Liver (tissue), 3 donors: Measurements from ENCODE around the gene ADAMTS15.

Experiments used
- RAD21 ChIP-seq, 2 donors: IDR thresholded peaks; 2 replicates each; pipeline ENCODE4 v1.6.1; 2016; ENCODE audit warnings: antibody characterized with exemption in 2 of 2, mild to moderate bottlenecking in 2 of 2
- RXRA ChIP-seq, 2 donors: IDR thresholded peaks; 2 replicates each; pipeline ENCODE4 v1.6.1; 2017 to 2018; ENCODE audit warnings: antibody characterized with exemption in 2 of 2, mild to moderate bottlenecking in 1 of 2
- TF ChIP-seq, protein P1 (sequence below): IDR thresholded peaks from 2 replicates; pipeline ENCODE4 v1.6.1; 2016; ENCODE audit warnings: antibody characterized with exemption
- TF ChIP-seq, protein P2 (sequence below): fragments of 150-350 bp; IDR thresholded peaks from 2 replicates; pipeline ENCODE4 v1.5.1; 2017; ENCODE audit warnings: improper control_type of control experiment, low read depth, low read length; ENCODE audit not compliant: missing input control
- TF ChIP-seq, protein P3 (sequence below): IDR thresholded peaks from 2 replicates; pipeline ENCODE4 v1.6.1; 2016; ENCODE audit warnings: antibody characterized with exemption
- donor health status: healthy.
- donor health status: healthy.

DNA sequence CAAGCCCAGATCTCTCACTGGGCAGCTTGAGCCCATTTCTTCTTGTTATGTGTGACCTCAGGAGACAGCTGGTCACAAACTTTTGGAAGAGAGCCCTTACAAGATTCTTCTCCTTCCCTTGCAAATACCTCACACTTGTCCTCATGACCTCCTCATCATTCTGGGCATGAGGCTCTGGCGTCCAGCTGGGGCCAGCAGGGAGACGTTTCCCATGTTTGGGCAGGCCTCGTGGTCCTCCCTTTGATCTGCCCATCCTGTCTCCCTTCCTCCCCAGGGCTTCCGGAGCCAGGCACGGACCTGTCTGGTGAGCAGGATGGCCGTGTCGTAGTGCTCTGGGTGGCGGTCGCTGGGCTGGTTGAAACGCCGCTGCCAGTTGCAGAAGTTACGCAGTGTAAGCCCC is 29.7 kb upstream of the ADAMTS15 start:
- TF ChIP-seq, protein P1, sequence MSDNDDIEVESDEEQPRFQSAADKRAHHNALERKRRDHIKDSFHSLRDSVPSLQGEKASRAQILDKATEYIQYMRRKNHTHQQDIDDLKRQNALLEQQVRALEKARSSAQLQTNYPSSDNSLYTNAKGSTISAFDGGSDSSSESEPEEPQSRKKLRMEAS, result no peak
- TF ChIP-seq, protein P2, sequence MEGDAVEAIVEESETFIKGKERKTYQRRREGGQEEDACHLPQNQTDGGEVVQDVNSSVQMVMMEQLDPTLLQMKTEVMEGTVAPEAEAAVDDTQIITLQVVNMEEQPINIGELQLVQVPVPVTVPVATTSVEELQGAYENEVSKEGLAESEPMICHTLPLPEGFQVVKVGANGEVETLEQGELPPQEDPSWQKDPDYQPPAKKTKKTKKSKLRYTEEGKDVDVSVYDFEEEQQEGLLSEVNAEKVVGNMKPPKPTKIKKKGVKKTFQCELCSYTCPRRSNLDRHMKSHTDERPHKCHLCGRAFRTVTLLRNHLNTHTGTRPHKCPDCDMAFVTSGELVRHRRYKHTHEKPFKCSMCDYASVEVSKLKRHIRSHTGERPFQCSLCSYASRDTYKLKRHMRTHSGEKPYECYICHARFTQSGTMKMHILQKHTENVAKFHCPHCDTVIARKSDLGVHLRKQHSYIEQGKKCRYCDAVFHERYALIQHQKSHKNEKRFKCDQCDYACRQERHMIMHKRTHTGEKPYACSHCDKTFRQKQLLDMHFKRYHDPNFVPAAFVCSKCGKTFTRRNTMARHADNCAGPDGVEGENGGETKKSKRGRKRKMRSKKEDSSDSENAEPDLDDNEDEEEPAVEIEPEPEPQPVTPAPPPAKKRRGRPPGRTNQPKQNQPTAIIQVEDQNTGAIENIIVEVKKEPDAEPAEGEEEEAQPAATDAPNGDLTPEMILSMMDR, result no peak
- TF ChIP-seq RAD21 (IDR thresholded peaks at IDR 0.05), result no peak
- TF ChIP-seq RXRA (IDR thresholded peaks at IDR 0.05), result no peak
- TF ChIP-seq, protein P3, sequence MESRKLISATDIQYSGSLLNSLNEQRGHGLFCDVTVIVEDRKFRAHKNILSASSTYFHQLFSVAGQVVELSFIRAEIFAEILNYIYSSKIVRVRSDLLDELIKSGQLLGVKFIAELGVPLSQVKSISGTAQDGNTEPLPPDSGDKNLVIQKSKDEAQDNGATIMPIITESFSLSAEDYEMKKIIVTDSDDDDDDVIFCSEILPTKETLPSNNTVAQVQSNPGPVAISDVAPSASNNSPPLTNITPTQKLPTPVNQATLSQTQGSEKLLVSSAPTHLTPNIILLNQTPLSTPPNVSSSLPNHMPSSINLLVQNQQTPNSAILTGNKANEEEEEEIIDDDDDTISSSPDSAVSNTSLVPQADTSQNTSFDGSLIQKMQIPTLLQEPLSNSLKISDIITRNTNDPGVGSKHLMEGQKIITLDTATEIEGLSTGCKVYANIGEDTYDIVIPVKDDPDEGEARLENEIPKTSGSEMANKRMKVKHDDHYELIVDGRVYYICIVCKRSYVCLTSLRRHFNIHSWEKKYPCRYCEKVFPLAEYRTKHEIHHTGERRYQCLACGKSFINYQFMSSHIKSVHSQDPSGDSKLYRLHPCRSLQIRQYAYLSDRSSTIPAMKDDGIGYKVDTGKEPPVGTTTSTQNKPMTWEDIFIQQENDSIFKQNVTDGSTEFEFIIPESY, result no peak
